Astrocyte (in vitro differentiated cells and primary cell): ENCODE results near the gene NMT1.

Experiments used
- EZH2 ChIP-seq: IDR thresholded peaks from 2 replicates; pipeline ENCODE4 v1.6.1; 2012; ENCODE audit warnings: mild to moderate bottlenecking, low read length, inconsistent platforms; ENCODE audit not compliant: insufficient read depth
- TF ChIP-seq, protein P1 (sequence below): IDR thresholded peaks from 2 replicates; pipeline ENCODE4 v1.5.1; 2011; ENCODE audit warnings: low read depth, mild to moderate bottlenecking, inconsistent platforms, low read length, moderate library complexity; ENCODE audit not compliant: insufficient read depth

DNA sequence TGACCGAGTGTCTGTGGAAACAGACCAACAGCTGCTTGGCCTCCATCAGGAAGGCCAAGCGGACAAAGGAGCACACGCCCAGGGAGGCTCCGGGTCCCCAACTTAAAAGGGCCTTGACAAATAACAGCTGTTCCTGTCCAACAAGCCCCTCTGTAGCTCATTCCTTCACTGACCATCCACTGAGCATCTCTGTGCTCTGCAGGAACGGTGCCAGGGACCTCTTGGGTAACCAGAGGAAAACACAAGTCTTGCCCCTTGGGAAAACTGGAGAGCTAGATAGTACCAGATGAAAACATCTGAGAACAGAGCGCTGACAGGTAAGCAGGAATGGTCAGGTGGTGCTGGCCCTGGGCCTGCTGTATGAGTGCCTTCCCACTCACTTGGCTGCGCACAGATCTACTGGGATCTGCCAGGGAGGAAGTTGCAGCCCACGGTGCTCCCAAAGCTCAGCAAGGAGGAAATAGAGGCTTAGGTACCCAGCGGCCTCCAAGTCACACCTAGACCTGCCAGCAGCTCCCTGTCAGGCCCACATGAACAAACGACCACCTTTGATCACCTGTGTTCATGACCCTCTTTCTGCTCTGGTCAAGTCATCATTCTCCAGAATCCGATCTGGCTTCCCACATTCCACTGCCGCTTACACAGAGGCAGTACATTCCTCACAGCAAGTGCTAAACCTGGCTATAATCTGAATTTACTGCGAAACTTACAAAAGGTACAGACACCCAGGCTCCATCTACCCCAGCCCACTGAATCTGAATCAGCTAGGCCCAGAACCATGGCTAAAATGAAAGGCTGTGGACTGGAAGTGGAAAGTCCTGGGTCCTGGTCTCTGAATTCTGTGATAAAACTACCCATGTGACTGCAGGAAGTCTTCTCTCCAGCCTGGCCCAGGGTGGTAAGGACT, 22.1 kb upstream of the NMT1 start:
- TF ChIP-seq, protein P1, sequence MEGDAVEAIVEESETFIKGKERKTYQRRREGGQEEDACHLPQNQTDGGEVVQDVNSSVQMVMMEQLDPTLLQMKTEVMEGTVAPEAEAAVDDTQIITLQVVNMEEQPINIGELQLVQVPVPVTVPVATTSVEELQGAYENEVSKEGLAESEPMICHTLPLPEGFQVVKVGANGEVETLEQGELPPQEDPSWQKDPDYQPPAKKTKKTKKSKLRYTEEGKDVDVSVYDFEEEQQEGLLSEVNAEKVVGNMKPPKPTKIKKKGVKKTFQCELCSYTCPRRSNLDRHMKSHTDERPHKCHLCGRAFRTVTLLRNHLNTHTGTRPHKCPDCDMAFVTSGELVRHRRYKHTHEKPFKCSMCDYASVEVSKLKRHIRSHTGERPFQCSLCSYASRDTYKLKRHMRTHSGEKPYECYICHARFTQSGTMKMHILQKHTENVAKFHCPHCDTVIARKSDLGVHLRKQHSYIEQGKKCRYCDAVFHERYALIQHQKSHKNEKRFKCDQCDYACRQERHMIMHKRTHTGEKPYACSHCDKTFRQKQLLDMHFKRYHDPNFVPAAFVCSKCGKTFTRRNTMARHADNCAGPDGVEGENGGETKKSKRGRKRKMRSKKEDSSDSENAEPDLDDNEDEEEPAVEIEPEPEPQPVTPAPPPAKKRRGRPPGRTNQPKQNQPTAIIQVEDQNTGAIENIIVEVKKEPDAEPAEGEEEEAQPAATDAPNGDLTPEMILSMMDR: no peak
- TF ChIP-seq EZH2: no peak
